Liver (tissue), 9 donors: Measurements from ENCODE around the gene TRPT1. TPM values are rescaled to one million over a fixed set of nuclear protein-coding genes. Genes with fewer than 3 reads are reported as not detected.

Experiments
- DNase-seq: peaks from one replicate; pipeline ENCODE4 v3.0.0-alpha.2; 2017; ENCODE audit warnings: low spot score
- H3K27ac ChIP-seq, 2 donors: one replicate each; pipeline ENCODE4 v1.7.0; 2013; ENCODE audit warnings: inconsistent platforms in 2 of 2, low read length in 2 of 2, control low read depth in 1 of 2, low read depth in 1 of 2, mild to moderate bottlenecking in 1 of 2
- H3K27me3 ChIP-seq, 4 donors: one replicate each; pipeline versions ENCODE4 v1.6.1 to v1.7.0; 2013; ENCODE audit warnings: low read length in 3 of 4, inconsistent platforms in 1 of 4, mild to moderate bottlenecking in 1 of 4, moderate library complexity in 1 of 4; ENCODE audit not compliant: control insufficient read depth in 4 of 4, insufficient read depth in 4 of 4
- H3K36me3 ChIP-seq, 4 donors: one replicate each; pipeline versions ENCODE4 v1.6.1 to v1.7.0; 2013; ENCODE audit warnings: low read length in 3 of 4, mild to moderate bottlenecking in 3 of 4, low read depth in 1 of 4, moderate library complexity in 1 of 4; ENCODE audit not compliant: control insufficient read depth in 4 of 4, insufficient read depth in 3 of 4
- H3K4me1 ChIP-seq, 4 donors: one replicate each; pipeline versions ENCODE4 v1.6.1 to v1.7.0; 2013; ENCODE audit warnings: low read length in 3 of 4, mild to moderate bottlenecking in 3 of 4, moderate library complexity in 1 of 4; ENCODE audit not compliant: control insufficient read depth in 4 of 4, insufficient read depth in 4 of 4
- H3K4me3 ChIP-seq, 3 donors: one replicate each; pipeline versions ENCODE4 v1.6.1 to v1.7.0; 2013; ENCODE audit warnings: low read length in 3 of 3, control low read depth in 1 of 3, low read depth in 1 of 3, mild to moderate bottlenecking in 1 of 3
- H3K9ac ChIP-seq, 2 donors: one replicate each; pipeline ENCODE4 v1.7.0; 2013; ENCODE audit warnings: low read length in 2 of 2, mild to moderate bottlenecking in 2 of 2, moderate library complexity in 2 of 2, control low read depth in 1 of 2, low read depth in 1 of 2
- H3K9me3 ChIP-seq, 4 donors: one replicate each; pipeline versions ENCODE4 v1.6.1 to v1.7.0; 2013; ENCODE audit warnings: low read length in 3 of 4; ENCODE audit not compliant: control insufficient read depth in 4 of 4
- EGR1 ChIP-seq, 2 donors: IDR thresholded peaks; 2 replicates each; pipeline ENCODE4 v1.6.1; 2016 to 2018; ENCODE audit warnings: antibody characterized with exemption in 2 of 2, low read depth in 2 of 2
- FOXA1 ChIP-seq: IDR thresholded peaks from 2 replicates; pipeline ENCODE4 v1.6.1; 2016; ENCODE audit warnings: antibody characterized with exemption
- FOXA2 ChIP-seq: IDR thresholded peaks from 2 replicates; pipeline ENCODE4 v1.6.1; 2016; ENCODE audit warnings: antibody characterized with exemption
- GABPA ChIP-seq, 2 donors: IDR thresholded peaks in 1 of 2; conservative IDR thresholded peaks in 1 of 2; 2 replicates each; pipeline ENCODE4 v1.6.1; 2016; ENCODE audit warnings: antibody characterized with exemption in 2 of 2, mild to moderate bottlenecking in 1 of 2, moderate library complexity in 1 of 2
- HNF4A ChIP-seq, 2 donors: conservative IDR thresholded peaks; 2 replicates each; pipeline ENCODE4 v1.6.1; 2016; ENCODE audit warnings: antibody characterized with exemption in 2 of 2, mild to moderate bottlenecking in 2 of 2
- HNF4G ChIP-seq: IDR thresholded peaks from 2 replicates; pipeline ENCODE4 v1.6.1; 2016; ENCODE audit warnings: antibody characterized with exemption
- JUND ChIP-seq, 2 donors: IDR thresholded peaks; 2 replicates each; pipeline ENCODE4 v1.6.1; 2016; ENCODE audit warnings: antibody characterized with exemption in 2 of 2
- NR2F2 ChIP-seq: IDR thresholded peaks from 2 replicates; pipeline ENCODE4 v1.6.1; 2016; ENCODE audit warnings: antibody characterized with exemption
- RAD21 ChIP-seq, 2 donors: IDR thresholded peaks; 2 replicates each; pipeline ENCODE4 v1.6.1; 2016; ENCODE audit warnings: antibody characterized with exemption in 2 of 2, mild to moderate bottlenecking in 2 of 2
- RXRA ChIP-seq, 2 donors: IDR thresholded peaks; 2 replicates each; pipeline ENCODE4 v1.6.1; 2017 to 2018; ENCODE audit warnings: antibody characterized with exemption in 2 of 2, mild to moderate bottlenecking in 1 of 2
- SP1 ChIP-seq: IDR thresholded peaks from 2 replicates; pipeline ENCODE4 v1.6.1; 2018; ENCODE audit warnings: antibody characterized with exemption, mild to moderate bottlenecking
- TAF1 ChIP-seq: conservative IDR thresholded peaks from 2 replicates; pipeline ENCODE4 v1.6.1; 2016; ENCODE audit warnings: antibody characterized with exemption, mild to moderate bottlenecking
- YY1 ChIP-seq: IDR thresholded peaks from 2 replicates; pipeline ENCODE4 v1.6.1; 2016; ENCODE audit warnings: antibody characterized with exemption, mild to moderate bottlenecking
- WGBS: extraction: QIAGEN DNeasy Blood & Tissue Kit; methylation state at CpG from one replicate; pipeline ENCODE4 v1.1.7; 2013; 5-methylcytosine and 5-hydroxymethylcytosine counted together
- polyA plus RNA-seq, 2 donors: library from polyadenylated mRNA; stranded (reverse) in 1 of 2; unstranded in 1 of 2; fragments of 200-250 nt in 1 of 2; fragments of >200 nt in 1 of 2; fragmentation: Nextera tagmentation in 1 of 2; extraction: Ambion mirVana in 1 of 2; gene quantifications; one replicate each; pipeline versions ENCODE4 v1.2.1 to v1.2.3, GENCODE V29; 2013 to 2015
- total RNA-seq, 2 donors: library from RNA; depleted of rRNA; stranded (reverse); fragments of >200 nt; gene quantifications; one replicate each; pipeline ENCODE4 v1.2.3, GENCODE V29; 2014
- TF ChIP-seq, protein P1 (sequence below): IDR thresholded peaks from 2 replicates; pipeline ENCODE4 v1.6.1; 2016; ENCODE audit warnings: antibody characterized with exemption
- TF ChIP-seq, protein P2 (sequence below): IDR thresholded peaks from 2 replicates; pipeline ENCODE4 v1.6.1; 2016; ENCODE audit warnings: antibody characterized with exemption
- TF ChIP-seq, protein P3 (sequence below): IDR thresholded peaks from 2 replicates; pipeline ENCODE4 v1.6.1; 2016; ENCODE audit warnings: antibody characterized with exemption, mild to moderate bottlenecking
- TF ChIP-seq, protein P4 (sequence below): fragments of 150-350 bp; IDR thresholded peaks from 2 replicates; pipeline ENCODE4 v1.5.1; 2017; ENCODE audit warnings: improper control_type of control experiment, low read depth, low read length; ENCODE audit not compliant: missing input control
- TF ChIP-seq, protein P5 (sequence below): IDR thresholded peaks from 2 replicates; pipeline ENCODE4 v1.6.1; 2016; ENCODE audit warnings: antibody characterized with exemption
- donor health status: healthy.
- donor health status: healthy.
- donor health status: healthy.
- donor health status: healthy.
- donor health status: healthy.

Gene TRPT1
- total and polyA plus RNA-seq, 4 donors = 14.0 to 37.8 (median 20.8) TPM

DNA sequence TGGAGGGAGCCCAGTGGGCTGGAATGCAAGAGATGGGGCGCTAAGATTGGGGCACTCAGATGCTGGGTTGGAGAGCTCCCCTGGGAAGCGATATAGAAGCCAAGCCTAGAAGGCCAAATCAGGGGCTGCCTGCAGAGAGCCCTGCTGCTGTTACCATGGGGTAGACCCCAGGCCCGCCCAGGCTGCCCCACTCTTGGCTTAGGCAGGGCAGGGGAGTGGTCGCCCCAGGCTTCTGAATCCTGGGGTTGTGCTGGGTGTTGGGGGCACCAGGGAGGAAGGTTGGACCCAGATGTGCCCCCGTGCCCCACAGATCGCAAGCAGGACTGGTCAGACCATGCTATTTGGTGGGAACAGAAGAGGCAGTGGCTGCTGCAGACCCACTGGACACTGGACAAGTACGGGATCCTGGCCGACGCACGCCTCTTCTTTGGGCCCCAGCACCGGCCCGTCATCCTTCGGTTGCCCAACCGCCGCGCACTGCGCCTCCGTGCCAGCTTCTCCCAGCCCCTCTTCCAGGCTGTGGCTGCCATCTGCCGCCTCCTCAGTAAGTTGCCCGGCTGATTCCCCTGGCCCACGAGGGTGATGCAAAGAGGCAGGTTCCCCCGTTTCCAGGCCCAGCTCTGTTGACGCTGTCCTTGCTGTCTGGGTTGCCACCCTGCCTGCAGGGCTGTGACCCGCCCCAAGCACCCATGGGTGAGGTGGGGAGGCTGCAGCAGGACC is 15.5 kb downstream of the TRPT1 start:
- WGBS = 97% methylated on average over 24 of the region's 24 CpGs
- Histone ChIP-seq H3K9ac (no peak overlapping the region), H3K9me3 (no peaks in the 10 kb centered on the region), H3K27me3 (no peaks in the 10 kb centered on the region), H3K36me3 (peaks cover 0 to 14% (median 8%) of the 10 kb centered on the region in 4 donors), H3K27ac (no peak overlapping the region), H3K4me3 (no peak overlapping the region), H3K4me1 (peaks cover 0 to 9% (median 0%) of the 10 kb centered on the region in 4 donors)
- DNase-seq = no peak
- TF ChIP-seq TAF1 = no peak
- no peak for TF ChIP-seq SP1
- TF ChIP-seq, protein P1, sequence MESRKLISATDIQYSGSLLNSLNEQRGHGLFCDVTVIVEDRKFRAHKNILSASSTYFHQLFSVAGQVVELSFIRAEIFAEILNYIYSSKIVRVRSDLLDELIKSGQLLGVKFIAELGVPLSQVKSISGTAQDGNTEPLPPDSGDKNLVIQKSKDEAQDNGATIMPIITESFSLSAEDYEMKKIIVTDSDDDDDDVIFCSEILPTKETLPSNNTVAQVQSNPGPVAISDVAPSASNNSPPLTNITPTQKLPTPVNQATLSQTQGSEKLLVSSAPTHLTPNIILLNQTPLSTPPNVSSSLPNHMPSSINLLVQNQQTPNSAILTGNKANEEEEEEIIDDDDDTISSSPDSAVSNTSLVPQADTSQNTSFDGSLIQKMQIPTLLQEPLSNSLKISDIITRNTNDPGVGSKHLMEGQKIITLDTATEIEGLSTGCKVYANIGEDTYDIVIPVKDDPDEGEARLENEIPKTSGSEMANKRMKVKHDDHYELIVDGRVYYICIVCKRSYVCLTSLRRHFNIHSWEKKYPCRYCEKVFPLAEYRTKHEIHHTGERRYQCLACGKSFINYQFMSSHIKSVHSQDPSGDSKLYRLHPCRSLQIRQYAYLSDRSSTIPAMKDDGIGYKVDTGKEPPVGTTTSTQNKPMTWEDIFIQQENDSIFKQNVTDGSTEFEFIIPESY = no peak
- TF ChIP-seq FOXA2 = no peak
- no peak for TF ChIP-seq HNF4G
- TF ChIP-seq HNF4A (conservative IDR thresholded peaks at IDR 0.05) = no peak
- TF ChIP-seq GABPA (IDR thresholded peaks at IDR 0.05 in 1 of 2, conservative IDR thresholded peaks at IDR 0.05 in 1 of 2) = no peak
- TF ChIP-seq, protein P2, sequence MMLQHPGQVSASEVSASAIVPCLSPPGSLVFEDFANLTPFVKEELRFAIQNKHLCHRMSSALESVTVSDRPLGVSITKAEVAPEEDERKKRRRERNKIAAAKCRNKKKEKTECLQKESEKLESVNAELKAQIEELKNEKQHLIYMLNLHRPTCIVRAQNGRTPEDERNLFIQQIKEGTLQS = no peak
- no peak for TF ChIP-seq YY1
- TF ChIP-seq EGR1 (IDR thresholded peaks at IDR 0.05; ENCODE audit: low read depth in 2 of 2) = no peak
- TF ChIP-seq, protein P3, sequence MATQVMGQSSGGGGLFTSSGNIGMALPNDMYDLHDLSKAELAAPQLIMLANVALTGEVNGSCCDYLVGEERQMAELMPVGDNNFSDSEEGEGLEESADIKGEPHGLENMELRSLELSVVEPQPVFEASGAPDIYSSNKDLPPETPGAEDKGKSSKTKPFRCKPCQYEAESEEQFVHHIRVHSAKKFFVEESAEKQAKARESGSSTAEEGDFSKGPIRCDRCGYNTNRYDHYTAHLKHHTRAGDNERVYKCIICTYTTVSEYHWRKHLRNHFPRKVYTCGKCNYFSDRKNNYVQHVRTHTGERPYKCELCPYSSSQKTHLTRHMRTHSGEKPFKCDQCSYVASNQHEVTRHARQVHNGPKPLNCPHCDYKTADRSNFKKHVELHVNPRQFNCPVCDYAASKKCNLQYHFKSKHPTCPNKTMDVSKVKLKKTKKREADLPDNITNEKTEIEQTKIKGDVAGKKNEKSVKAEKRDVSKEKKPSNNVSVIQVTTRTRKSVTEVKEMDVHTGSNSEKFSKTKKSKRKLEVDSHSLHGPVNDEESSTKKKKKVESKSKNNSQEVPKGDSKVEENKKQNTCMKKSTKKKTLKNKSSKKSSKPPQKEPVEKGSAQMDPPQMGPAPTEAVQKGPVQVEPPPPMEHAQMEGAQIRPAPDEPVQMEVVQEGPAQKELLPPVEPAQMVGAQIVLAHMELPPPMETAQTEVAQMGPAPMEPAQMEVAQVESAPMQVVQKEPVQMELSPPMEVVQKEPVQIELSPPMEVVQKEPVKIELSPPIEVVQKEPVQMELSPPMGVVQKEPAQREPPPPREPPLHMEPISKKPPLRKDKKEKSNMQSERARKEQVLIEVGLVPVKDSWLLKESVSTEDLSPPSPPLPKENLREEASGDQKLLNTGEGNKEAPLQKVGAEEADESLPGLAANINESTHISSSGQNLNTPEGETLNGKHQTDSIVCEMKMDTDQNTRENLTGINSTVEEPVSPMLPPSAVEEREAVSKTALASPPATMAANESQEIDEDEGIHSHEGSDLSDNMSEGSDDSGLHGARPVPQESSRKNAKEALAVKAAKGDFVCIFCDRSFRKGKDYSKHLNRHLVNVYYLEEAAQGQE = no peak

DNA sequence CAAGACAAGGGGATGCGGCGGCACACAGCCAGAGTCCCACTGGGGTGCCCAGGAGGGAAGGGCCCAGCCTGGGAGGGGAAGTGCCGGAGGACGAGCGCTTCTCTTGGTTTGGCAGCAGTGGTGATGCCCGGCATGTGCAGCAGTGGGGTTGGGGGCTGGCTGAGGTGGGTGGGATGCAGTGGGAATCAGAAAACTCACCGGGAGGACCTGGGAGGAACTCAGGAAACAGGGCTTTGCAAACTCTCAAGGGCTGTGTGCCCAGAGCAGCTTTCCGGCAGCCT is 16.5 kb downstream of the TRPT1 start:
- WGBS = 92% methylated on average over 8 of the region's 8 CpGs
- no peak for DNase-seq
- H3K36me3 ChIP-seq = peaks cover 0 to 13% (median 8%) of the 10 kb centered on the region in 4 donors
- TF ChIP-seq EGR1 (IDR thresholded peaks at IDR 0.05; ENCODE audit: low read depth in 2 of 2) (no peak), FOXA1 (no peak), RAD21 (IDR thresholded peaks at IDR 0.05) (no peak), TAF1 (no peak), GABPA (IDR thresholded peaks at IDR 0.05 in 1 of 2, conservative IDR thresholded peaks at IDR 0.05 in 1 of 2) (no peak), RXRA (IDR thresholded peaks at IDR 0.05) (no peak), NR2F2 (no peak), HNF4A (conservative IDR thresholded peaks at IDR 0.05) (no peak), FOXA2 (no peak), JUND (IDR thresholded peaks at IDR 0.05) (no peak), SP1 (no peak)
- TF ChIP-seq, protein P2 = no peak
- TF ChIP-seq, protein P4, sequence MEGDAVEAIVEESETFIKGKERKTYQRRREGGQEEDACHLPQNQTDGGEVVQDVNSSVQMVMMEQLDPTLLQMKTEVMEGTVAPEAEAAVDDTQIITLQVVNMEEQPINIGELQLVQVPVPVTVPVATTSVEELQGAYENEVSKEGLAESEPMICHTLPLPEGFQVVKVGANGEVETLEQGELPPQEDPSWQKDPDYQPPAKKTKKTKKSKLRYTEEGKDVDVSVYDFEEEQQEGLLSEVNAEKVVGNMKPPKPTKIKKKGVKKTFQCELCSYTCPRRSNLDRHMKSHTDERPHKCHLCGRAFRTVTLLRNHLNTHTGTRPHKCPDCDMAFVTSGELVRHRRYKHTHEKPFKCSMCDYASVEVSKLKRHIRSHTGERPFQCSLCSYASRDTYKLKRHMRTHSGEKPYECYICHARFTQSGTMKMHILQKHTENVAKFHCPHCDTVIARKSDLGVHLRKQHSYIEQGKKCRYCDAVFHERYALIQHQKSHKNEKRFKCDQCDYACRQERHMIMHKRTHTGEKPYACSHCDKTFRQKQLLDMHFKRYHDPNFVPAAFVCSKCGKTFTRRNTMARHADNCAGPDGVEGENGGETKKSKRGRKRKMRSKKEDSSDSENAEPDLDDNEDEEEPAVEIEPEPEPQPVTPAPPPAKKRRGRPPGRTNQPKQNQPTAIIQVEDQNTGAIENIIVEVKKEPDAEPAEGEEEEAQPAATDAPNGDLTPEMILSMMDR = no peak
- TF ChIP-seq, protein P5, sequence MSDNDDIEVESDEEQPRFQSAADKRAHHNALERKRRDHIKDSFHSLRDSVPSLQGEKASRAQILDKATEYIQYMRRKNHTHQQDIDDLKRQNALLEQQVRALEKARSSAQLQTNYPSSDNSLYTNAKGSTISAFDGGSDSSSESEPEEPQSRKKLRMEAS = no peak
- TF ChIP-seq, protein P3 = no peak

More for the DNA sequence above, 16.5 kb downstream of the TRPT1 start:
- Histone ChIP-seq H3K27ac (no peak overlapping the region), H3K9me3 (no peaks in the 10 kb centered on the region), H3K27me3 (no peaks in the 10 kb centered on the region), H3K4me3 (no peak overlapping the region), H3K4me1 (peaks cover 0 to 9% (median 1%) of the 10 kb centered on the region in 4 donors), H3K9ac (no peak overlapping the region)
